Measurements from ENCODE around the gene ZNF641. TPM values are rescaled to one million over a fixed set of nuclear protein-coding genes. Genes with fewer than 3 reads are reported as not detected.

ZNF641 gene
- total RNA-seq, 1 experiment from 2014 or later: 8.3 TPM

- DNase-seq (ENCODE audit: low spot score) (peak; percentile 67), ATAC-seq (peak; percentile 46)
- no peaks in the 10 kb centered on the region for H3K9me3 Mint-ChIP-seq
- H3K36me3 Mint-ChIP-seq: peaks cover 3% of the 10 kb centered on the region
- H3K4me1 Mint-ChIP-seq: peaks cover 10% of the 10 kb centered on the region
- ChIA-PET CTCF (no interaction called here), POLR2A (no interaction called here)
- peak overlapping the region; percentile 85; the same call in 1 of the 2 replicates for H3K27ac Mint-ChIP-seq
- H3K4me3 Mint-ChIP-seq: peak overlapping the region; percentile 91
- H3K27me3 Mint-ChIP-seq (ENCODE audit: low read depth): peaks cover 15% of the 10 kb centered on the region
- TF ChIP-seq E2F1 (CRISPR knock-in tag; IDR thresholded peaks at IDR 0.05) (no peak), ZNF423 (CRISPR knock-in tag; IDR thresholded peaks at IDR 0.05) (no peak), IRF1 (CRISPR knock-in tag; IDR thresholded peaks at IDR 0.05) (no peak), CBFB (CRISPR knock-in tag; IDR thresholded peaks at IDR 0.05; ENCODE audit: low read depth) (no peak), ZMAT4 (CRISPR knock-in tag; IDR thresholded peaks at IDR 0.05) (0 out of 2 replicates have a peak, but pooled peaks have one; percentile 32), ZNF281 (CRISPR knock-in tag; IDR thresholded peaks at IDR 0.05) (no peak), ZNF671 (CRISPR knock-in tag; IDR thresholded peaks at IDR 0.05) (no peak), SP1 (CRISPR knock-in tag; conservative IDR thresholded peaks at IDR 0.05) (0 out of 2 replicates have a peak, but pooled peaks have one; percentile 1), MXD4 (CRISPR knock-in tag; IDR thresholded peaks at IDR 0.05; ENCODE audit: borderline replicate concordance) (no peak), ATF3 (CRISPR knock-in tag; conservative IDR thresholded peaks at IDR 0.05) (no peak), NR3C1 (CRISPR knock-in tag; conservative IDR thresholded peaks at IDR 0.05; ENCODE audit: low read depth) (no peak)
Measured at GRCh38 chr12:48351022-48351708, 446 bp upstream of the ZNF641 start.

GRCh38 chr12:48349471-48349870 lies 1.2 kb downstream of the ZNF641 start:
- Mint-ChIP-seq H3K27me3 (ENCODE audit: low read depth) (peaks cover 15% of the 10 kb centered on the region), H3K9me3 (no peaks in the 10 kb centered on the region), H3K36me3 (peaks cover 6% of the 10 kb centered on the region), H3K27ac (peak overlapping the region; percentile 91; the same call in 1 of the 2 replicates), H3K4me1 (peaks cover 10% of the 10 kb centered on the region), H3K4me3 (peak overlapping the region; percentile 94)
- ChIA-PET CTCF (no interaction called here), POLR2A (no interaction called here)
- DNase-seq (ENCODE audit: low spot score) (no peak), ATAC-seq (no peak)
- TF ChIP-seq TEAD1 (CRISPR knock-in tag; IDR thresholded peaks at IDR 0.05) (no peak), AFF4 (CRISPR knock-in tag; IDR thresholded peaks at IDR 0.05; ENCODE audit: borderline replicate concordance) (no peak), MXD4 (CRISPR knock-in tag; IDR thresholded peaks at IDR 0.05; ENCODE audit: borderline replicate concordance) (no peak), SOX15 (CRISPR knock-in tag; IDR thresholded peaks at IDR 0.05) (no peak), SMAD3 (CRISPR knock-in tag; IDR thresholded peaks at IDR 0.05; ENCODE audit: borderline replicate concordance) (no peak)
